ENCODE results near the gene CPEB1. TPM values are rescaled to one million over a fixed set of nuclear protein-coding genes. Genes with fewer than 3 reads are reported as not detected.

CPEB1 gene
- total and polyA plus RNA-seq, 2 of the 13 experiments (the other 11 are each of a cell fraction or from before 2014, with no cell fraction given): 0.03 to 0.07 TPM

DNA sequence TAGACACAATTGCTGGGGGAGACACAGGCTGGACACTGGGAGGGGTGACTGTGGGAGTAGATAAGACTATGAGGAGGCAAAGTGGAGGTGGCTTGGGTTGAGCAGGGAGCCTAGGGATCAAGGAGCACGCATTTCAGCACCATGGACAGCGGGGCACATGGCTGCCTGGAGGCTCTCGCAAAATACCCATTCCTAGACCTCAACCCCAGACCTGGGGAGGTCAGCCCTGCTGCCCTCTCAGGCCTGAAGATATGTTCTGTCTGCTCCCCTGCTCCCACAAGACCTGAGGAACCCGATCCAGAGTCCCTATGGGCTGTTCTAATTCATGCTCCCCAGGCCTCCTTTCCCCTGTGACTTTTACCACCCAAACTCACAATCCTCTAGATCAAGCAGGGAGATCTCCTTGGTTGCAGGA, 16.0 kb upstream of the CPEB1 start (continued):
- TF ChIP-seq, protein P1, sequence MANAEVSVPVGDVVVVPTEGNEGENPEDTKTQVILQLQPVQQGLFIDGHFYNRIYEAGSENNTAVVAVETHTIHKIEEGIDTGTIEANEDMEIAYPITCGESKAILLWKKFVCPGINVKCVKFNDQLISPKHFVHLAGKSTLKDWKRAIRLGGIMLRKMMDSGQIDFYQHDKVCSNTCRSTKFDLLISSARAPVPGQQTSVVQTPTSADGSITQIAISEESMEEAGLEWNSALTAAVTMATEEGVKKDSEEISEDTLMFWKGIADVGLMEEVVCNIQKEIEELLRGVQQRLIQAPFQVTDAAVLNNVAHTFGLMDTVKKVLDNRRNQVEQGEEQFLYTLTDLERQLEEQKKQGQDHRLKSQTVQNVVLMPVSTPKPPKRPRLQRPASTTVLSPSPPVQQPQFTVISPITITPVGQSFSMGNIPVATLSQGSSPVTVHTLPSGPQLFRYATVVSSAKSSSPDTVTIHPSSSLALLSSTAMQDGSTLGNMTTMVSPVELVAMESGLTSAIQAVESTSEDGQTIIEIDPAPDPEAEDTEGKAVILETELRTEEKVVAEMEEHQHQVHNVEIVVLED (CRISPR knock-in tag; IDR thresholded peaks at IDR 0.05; ENCODE audit: borderline replicate concordance): no peak
- TF ChIP-seq, protein P2, sequence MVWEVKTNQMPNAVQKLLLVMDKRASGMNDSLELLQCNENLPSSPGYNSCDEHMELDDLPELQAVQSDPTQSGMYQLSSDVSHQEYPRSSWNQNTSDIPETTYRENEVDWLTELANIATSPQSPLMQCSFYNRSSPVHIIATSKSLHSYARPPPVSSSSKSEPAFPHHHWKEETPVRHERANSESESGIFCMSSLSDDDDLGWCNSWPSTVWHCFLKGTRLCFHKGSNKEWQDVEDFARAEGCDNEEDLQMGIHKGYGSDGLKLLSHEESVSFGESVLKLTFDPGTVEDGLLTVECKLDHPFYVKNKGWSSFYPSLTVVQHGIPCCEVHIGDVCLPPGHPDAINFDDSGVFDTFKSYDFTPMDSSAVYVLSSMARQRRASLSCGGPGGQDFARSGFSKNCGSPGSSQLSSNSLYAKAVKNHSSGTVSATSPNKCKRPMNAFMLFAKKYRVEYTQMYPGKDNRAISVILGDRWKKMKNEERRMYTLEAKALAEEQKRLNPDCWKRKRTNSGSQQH (CRISPR knock-in tag; IDR thresholded peaks at IDR 0.05; ENCODE audit: low read depth): peak; percentile 82
- TF ChIP-seq, protein P3, sequence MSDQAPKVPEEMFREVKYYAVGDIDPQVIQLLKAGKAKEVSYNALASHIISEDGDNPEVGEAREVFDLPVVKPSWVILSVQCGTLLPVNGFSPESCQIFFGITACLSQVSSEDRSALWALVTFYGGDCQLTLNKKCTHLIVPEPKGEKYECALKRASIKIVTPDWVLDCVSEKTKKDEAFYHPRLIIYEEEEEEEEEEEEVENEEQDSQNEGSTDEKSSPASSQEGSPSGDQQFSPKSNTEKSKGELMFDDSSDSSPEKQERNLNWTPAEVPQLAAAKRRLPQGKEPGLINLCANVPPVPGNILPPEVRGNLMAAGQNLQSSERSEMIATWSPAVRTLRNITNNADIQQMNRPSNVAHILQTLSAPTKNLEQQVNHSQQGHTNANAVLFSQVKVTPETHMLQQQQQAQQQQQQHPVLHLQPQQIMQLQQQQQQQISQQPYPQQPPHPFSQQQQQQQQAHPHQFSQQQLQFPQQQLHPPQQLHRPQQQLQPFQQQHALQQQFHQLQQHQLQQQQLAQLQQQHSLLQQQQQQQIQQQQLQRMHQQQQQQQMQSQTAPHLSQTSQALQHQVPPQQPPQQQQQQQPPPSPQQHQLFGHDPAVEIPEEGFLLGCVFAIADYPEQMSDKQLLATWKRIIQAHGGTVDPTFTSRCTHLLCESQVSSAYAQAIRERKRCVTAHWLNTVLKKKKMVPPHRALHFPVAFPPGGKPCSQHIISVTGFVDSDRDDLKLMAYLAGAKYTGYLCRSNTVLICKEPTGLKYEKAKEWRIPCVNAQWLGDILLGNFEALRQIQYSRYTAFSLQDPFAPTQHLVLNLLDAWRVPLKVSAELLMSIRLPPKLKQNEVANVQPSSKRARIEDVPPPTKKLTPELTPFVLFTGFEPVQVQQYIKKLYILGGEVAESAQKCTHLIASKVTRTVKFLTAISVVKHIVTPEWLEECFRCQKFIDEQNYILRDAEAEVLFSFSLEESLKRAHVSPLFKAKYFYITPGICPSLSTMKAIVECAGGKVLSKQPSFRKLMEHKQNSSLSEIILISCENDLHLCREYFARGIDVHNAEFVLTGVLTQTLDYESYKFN (CRISPR knock-in tag; conservative IDR thresholded peaks at IDR 0.05): no peak
- TF ChIP-seq XBP1 (CRISPR knock-in tag; IDR thresholded peaks at IDR 0.05): no peak
- no peak for TF ChIP-seq CBX1 (IDR thresholded peaks at IDR 0.05; ENCODE audit: low read depth)
- TF ChIP-seq, protein P4, sequence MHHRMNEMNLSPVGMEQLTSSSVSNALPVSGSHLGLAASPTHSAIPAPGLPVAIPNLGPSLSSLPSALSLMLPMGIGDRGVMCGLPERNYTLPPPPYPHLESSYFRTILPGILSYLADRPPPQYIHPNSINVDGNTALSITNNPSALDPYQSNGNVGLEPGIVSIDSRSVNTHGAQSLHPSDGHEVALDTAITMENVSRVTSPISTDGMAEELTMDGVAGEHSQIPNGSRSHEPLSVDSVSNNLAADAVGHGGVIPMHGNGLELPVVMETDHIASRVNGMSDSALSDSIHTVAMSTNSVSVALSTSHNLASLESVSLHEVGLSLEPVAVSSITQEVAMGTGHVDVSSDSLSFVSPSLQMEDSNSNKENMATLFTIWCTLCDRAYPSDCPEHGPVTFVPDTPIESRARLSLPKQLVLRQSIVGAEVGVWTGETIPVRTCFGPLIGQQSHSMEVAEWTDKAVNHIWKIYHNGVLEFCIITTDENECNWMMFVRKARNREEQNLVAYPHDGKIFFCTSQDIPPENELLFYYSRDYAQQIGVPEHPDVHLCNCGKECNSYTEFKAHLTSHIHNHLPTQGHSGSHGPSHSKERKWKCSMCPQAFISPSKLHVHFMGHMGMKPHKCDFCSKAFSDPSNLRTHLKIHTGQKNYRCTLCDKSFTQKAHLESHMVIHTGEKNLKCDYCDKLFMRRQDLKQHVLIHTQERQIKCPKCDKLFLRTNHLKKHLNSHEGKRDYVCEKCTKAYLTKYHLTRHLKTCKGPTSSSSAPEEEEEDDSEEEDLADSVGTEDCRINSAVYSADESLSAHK (CRISPR knock-in tag; IDR thresholded peaks at IDR 0.05; ENCODE audit: borderline replicate concordance): peak; percentile 81; the same call in 1 of the 2 replicates
- 0 out of 2 replicates have a peak, but pooled peaks have one; percentile 34 for TF ChIP-seq ZNF230 (CRISPR knock-in tag; IDR thresholded peaks at IDR 0.05)
- TF ChIP-seq MXI1 (IDR thresholded peaks at IDR 0.05; ENCODE audit: borderline replicate concordance, low read depth, low read length): peak; percentile 75; the same call in 1 of the 3 replicates
- TF ChIP-seq ZSCAN25 (CRISPR knock-in tag; IDR thresholded peaks at IDR 0.05): peak; percentile 62; the same call in 1 of the 2 replicates
- no peak for TF ChIP-seq HDAC6 (IDR thresholded peaks at IDR 0.05; ENCODE audit: low read depth, low read length)
- no peak for TF ChIP-seq MTF2 (CRISPR knock-in tag; IDR thresholded peaks at IDR 0.05; ENCODE audit: borderline replicate concordance)
- no peak for TF ChIP-seq SRSF9 (IDR thresholded peaks at IDR 0.05; ENCODE audit: borderline replicate concordance, insufficient read depth, low read depth, low read length, poor library complexity, severe bottlenecking)
- TF ChIP-seq, protein P5, sequence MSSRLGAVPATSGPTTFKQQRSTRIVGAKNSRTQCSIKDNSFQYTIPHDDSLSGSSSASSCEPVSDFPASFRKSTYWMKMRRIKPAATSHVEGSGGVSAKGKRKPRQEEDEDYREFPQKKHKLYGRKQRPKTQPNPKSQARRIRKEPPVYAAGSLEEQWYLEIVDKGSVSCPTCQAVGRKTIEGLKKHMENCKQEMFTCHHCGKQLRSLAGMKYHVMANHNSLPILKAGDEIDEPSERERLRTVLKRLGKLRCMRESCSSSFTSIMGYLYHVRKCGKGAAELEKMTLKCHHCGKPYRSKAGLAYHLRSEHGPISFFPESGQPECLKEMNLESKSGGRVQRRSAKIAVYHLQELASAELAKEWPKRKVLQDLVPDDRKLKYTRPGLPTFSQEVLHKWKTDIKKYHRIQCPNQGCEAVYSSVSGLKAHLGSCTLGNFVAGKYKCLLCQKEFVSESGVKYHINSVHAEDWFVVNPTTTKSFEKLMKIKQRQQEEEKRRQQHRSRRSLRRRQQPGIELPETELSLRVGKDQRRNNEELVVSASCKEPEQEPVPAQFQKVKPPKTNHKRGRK (CRISPR knock-in tag; IDR thresholded peaks at IDR 0.05): no peak

Data from HepG2 (cell line).